GM18507 (cell line): ENCODE data around the gene CIRBP.
A peak's percentile ranks its signal among the peaks of the same experiment; 100 is the strongest.

ENCODE experiments used
- DNase-seq: peaks from one replicate; pipeline ENCODE4 v3.0.0; 2011; ENCODE audit warnings: low read depth; ENCODE audit not compliant: insufficient read length; ENCODE audit errors: extremely low spot score
- FAIRE-seq: peaks from 2 replicates; lab custom pipeline; 2011; peaks lifted over from hg19 to GRCh38; lab: Jason Lieb, UNC

The CIRBP gene

GRCh38 chr19:1264801-1265614 is 4.1 kb upstream of the CIRBP start:
- peak; percentile 81 for FAIRE-seq
- no peak for DNase-seq

- FAIRE-seq (no peak), DNase-seq (no peak)
Measured at GRCh38 chr19:1265615-1266128, 3.5 kb upstream of the CIRBP start.

DNA sequence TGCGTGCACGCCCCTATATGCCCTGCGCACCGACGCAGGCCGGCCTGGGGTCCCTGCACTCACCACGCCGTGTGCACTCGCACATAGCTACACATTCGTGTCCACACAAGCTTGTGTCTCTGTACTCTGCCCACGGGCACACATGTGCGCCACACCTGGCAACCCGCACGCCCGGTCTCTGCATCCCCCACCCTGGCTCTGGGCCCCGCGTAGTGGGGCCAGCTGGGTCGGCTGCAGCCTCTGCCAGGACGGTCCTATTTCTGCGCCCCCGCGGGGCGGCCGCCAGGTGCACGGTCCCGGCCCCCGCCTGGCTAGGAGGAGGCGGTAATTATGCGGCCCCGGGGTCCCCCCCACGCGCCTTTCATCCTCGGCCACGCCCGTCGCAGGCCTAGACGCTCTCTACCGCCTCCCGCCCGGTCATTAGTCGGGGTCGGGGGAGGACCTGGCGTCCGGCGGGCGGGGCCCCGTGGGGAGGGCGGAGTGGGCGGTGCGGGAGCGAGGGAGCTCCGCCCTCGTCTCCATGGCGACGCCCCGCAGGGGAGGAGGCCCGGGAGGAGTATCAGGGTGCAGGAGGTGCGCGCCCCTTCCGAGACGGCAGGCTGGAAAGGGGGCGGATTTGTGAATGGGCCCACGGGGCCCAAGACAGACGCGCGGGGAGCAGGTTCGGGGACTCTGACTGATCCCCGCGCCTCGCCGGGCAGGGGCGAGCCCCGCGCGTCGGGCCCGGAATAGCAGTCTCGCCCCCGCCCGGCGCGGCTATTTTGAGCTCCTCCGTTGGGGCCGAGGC is 2.8 kb upstream of the CIRBP start:
- FAIRE-seq (peak; percentile 88), DNase-seq (peak; percentile 73)

GRCh38 chr19:1266916-1267476 is 2.1 kb upstream of the CIRBP start:
- DNase-seq (no peak), FAIRE-seq (peak; percentile 5)

DNA sequence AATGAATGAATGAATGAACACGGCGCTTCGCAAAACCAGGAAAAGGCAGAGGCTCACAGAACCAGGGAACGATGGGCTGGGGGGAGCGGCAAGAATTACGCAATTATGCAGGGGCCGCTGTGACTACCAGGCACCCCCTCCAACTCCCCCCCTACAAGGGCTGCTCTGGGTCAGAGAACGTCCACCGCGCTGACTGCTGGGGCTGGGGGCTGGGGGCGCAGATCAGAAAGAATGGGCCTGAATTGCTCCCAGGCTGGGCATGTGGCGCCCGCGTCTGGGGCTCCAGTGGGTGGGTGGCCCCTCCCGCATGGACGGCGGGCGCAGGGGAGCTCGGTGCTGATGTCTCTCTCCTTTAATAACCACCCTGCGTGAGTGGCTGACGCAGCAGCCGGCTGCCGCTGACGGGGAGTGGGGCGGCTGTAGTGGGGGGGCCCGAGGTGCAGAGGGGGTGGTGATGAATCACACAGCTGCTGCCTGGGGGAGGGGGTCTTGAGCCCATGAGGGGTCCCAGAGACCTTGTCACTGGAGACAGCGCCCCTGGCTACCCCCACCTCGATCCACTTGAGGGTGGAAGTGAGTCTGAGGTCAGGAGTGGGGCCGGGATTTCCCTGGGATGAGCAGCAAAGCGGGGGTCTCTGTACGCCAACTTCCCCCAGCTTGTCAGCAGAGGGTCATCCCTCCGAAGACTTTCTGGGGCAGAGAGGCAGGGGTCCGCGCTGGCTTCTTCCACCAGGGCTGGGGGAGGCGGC is 1.5 kb upstream of the CIRBP start:
- no peak for DNase-seq
- FAIRE-seq: no peak

DNA sequence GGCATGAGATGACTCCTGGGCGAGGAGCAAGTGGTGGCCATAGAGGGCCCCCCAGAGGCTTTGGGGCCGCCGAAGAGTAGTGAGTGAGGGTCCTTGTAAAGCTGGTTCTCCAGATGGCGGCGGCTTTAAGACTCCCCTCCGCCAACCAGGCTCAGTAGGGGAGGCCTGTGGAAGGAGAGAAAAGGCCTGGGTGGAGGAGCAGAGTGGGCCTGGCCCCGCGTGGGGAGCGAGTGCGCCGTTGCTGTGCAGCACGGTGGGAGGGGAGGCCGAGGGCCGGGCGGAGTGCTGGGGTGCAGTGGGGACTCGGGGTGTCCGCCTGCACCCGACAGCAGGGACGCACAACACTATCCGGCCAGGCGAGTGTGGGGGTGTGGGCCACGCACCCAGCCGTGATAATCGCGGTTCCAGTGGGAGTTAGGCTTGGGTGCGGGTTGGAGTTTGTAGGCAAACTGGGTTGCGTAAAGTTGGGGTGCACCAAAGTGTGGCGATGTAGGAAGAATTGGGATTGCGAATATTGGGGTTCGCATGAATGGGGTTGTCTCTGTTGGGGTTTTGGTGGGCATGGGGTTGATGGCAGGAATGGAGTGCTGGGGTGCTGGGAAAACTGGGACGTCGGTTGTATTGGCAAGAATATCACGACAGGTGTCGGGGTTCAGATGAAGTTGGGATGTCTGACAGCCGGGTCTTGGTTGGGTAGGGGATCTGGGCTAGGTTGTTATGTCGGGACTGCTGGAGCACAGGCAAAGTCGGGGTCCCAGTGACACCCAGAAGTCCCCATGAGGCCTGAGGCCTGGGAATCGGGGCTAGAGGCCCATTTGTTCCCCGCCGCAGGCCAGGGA is 687 bp upstream of the CIRBP start:
- FAIRE-seq: no peak
- DNase-seq: no peak

DNA sequence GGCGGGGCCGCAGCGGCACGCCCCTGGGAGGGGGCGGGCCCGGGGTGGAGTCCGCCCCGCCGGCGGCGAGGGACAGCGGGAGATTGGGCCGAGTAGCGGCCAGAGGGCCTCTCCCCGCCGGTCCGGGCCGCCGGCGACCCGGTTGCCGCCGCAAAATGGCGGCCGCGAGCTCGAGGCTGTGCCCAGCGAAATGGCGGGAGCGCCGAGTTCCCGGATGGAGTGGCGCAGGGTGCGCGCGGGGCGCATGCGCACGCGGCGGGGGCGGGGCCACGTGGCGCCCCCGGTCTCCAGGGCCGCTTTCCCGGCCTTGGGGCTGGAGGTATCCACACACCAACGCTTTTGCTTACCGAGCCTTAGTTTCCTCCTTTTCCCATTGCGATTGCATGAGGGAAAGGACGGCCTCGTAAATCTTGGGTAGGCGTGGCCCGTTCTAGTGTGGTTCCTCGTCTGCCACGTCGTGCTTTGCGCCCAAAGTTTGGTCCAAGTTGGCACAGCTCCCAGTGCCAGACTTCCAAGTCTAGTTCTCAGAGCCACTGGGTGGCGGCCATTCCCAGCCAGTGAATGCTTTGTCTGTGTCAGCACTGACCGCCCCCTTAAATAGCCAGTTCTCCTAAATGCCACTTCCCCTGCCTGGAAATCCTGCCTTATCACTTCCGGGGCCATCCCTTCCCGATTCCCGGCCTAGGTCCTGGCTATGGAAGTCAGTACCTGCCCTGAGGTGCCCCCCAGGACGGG is 513 bp downstream of the CIRBP start:
- peak; percentile 64 for DNase-seq
- peak; percentile 15 for FAIRE-seq

GRCh38 chr19:1270213-1270853 is 1.2 kb downstream of the CIRBP start:
- DNase-seq: no peak
- no peak for FAIRE-seq

DNA sequence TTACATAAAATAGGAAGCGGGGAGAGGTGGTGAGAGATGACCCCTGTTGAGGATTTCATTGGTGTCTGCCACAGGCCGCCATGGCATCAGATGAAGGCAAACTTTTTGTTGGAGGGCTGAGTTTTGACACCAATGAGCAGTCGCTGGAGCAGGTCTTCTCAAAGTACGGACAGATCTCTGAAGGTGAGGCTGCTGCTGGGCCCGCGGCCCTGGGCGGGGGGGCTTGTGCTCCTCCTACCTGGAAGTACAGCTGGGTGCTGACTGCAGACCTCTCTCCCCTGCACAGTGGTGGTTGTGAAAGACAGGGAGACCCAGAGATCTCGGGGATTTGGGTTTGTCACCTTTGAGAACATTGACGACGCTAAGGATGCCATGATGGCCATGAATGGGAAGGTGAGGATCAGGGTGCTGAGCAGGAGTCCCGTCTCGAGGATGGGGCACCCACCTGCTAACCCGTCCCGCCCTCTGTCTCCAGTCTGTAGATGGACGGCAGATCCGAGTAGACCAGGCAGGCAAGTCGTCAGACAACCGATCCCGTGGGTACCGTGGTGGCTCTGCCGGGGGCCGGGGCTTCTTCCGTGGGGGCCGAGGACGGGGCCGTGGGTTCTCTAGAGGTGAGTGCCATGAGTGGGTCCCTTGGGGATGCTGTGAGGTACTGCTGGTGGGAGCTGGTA is 1.9 kb downstream of the CIRBP start:
- FAIRE-seq: no peak
- no peak for DNase-seq

DNA sequence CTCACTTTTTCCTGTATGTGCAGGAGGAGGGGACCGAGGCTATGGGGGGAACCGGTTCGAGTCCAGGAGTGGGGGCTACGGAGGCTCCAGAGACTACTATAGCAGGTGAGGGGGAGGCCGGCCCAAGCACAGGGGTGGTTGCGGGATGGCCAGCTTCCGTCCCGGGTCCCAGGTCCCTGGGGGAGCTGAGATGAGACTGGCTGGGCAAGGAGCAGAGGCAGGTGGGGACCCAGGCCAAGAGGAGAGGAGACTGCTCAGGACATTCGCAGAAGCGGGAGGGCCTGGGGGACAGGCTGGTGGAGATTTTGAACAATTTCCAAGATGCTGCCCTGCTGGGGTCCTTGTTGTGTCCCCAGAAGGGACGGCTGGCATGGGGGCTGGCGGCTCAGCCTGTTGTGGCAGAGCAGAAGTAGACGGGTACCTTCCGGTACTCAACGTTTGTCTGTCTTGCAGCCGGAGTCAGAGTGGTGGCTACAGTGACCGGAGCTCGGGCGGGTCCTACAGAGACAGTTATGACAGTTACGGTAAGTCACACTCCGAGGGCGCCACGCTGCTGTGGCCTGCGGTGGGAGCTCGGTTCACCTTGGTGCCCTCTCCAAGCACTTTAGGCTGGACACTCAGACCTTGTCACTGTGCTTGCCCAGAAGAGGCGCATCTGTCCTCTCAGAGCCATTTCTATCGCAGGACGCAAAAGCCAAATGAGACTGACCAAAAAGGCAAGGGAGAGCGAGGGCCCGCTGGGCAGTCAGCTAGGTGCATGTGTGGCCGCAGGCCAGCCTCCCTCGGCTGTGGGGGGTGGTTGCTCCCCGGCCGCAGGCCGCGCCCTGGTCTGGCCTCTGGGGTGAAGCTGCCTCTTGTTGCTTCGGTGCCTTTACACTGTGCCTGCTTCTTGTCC is 2.6 kb downstream of the CIRBP start:
- DNase-seq (no peak), FAIRE-seq (no peak)

GRCh38 chr19:1272423-1273262 is 3.5 kb downstream of the CIRBP start:
- FAIRE-seq (no peak), DNase-seq (no peak)

- DNase-seq (no peak), FAIRE-seq (no peak)
Measured at GRCh38 chr19:1273263-1274041, 4.3 kb downstream of the CIRBP start.

DNA sequence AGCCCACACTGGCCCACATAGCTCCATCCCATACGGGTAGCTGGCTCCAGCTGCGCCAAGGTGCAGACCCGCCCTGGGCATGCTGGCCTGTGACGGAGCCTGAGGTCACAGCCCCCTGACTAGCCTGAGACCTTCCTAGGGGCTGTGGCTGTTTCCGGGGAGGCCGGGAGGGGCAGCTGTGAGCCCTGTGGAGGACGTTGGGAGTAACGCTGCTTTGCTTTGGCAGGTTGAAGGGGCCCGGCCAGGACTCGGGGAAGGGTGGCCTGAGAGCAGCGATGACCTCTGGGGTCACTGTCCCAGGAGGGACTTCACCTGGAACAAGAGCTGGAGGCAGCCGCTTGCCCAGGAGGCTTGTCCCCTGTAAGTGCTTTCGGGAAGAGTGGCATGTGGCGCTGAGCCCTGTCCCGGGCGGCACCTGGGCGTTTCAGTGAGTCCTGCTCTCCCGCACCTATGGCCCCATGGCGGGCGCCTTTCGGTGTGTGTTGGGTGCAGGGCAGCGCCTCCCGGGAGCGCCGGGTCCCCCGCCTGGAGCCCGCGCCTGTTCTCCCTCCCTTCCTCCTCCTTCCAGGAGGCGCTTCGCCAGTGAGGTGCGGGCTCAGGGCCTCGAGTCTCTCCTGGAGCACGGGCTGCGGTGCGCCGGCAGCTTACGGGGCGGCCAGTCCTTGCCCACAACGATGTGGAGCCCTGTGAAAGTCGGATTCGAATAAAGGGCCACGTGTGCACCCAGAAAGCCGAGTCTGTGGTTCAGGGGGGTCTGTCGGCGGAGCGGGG is 5.1 kb downstream of the CIRBP start:
- FAIRE-seq: no peak
- no peak for DNase-seq

- DNase-seq: no peak
- no peak for FAIRE-seq
Measured at GRCh38 chr19:1274852-1275259, 5.7 kb downstream of the CIRBP start.
